Breast epithelium (tissue), 4 donors: Measurements from ENCODE around the gene MICAL2. TPM values are rescaled to one million over a fixed set of nuclear protein-coding genes. Genes with fewer than 3 reads are reported as not detected.

Experiments used
- DNase-seq, 2 donors: peaks; one replicate each; pipeline ENCODE4 v3.0.0-alpha.2; 2019; ENCODE audit warnings: low spot score in 2 of 2
- H3K27ac ChIP-seq, 2 donors: fragments of 200-600 bp; sonication (generic) in 1 of 2; one replicate each; pipeline ENCODE4 v1.5.1; 2016 to 2019; ENCODE audit warnings: mild to moderate bottlenecking in 1 of 2
- H3K27me3 ChIP-seq, 2 donors: fragments of 200-600 bp; sonication (generic) in 1 of 2; one replicate each; pipeline versions ENCODE4 v1.5.1 to v1.6.0; 2017 to 2019; ENCODE audit warnings: control low read depth in 1 of 2, mild to moderate bottlenecking in 1 of 2
- H3K36me3 ChIP-seq: fragments of 200-600 bp; one replicate; pipeline ENCODE4 v1.5.1; 2019
- H3K4me1 ChIP-seq, 2 donors: fragments of 200-600 bp; sonication (generic); one replicate each; pipeline ENCODE4 v1.5.1; 2016 to 2019; ENCODE audit warnings: control low read depth in 1 of 2
- H3K4me3 ChIP-seq, 3 donors: fragments of 200-600 bp; sonication (generic); 1 replicate in 2 of 3; 2 replicates in 1 of 3; pipeline ENCODE4 v1.5.1; 2016 to 2019; ENCODE audit warnings: mild to moderate bottlenecking in 3 of 3, moderate library complexity in 2 of 3
- H3K9me3 ChIP-seq, 2 donors: fragments of 200-600 bp; sonication (generic) in 1 of 2; one replicate each; pipeline ENCODE4 v1.5.1; 2016 to 2019; ENCODE audit warnings: control low read depth in 1 of 2
- POLR2A ChIP-seq: fragments of 450-650 bp; IDR thresholded peaks from one replicate; pipeline ENCODE4 v1.6.1; 2016; ENCODE audit warnings: antibody characterized with exemption, mild to moderate bottlenecking, moderate library complexity
- POLR2AphosphoS5 ChIP-seq, 3 donors: sonication (generic); formaldehyde crosslinking; IDR thresholded peaks; one replicate each; pipeline ENCODE4 v1.6.1; 2017; ENCODE audit warnings: antibody characterized with exemption in 3 of 3
- intact Hi-C: fragments of 100-400 bp; cut with DNase I; formaldehyde crosslinking; loops from one replicate; pipeline ENCODE4 v1.15.1; 2023; ENCODE audit warnings: low total_unique reads
- total RNA-seq, 3 donors: library from RNA; depleted of rRNA; stranded (reverse); fragments of >200 nt; gene quantifications; one replicate each; pipeline ENCODE4 v1.1.0, GENCODE V29; 2016
- TF ChIP-seq, protein P1 (sequence below), 3 donors: fragments of 450-650 bp; IDR thresholded peaks; one replicate each; pipeline ENCODE4 v1.5.1; 2016 to 2017; ENCODE audit warnings: antibody characterized with exemption in 3 of 3, mild to moderate bottlenecking in 3 of 3, moderate library complexity in 3 of 3

MICAL2 gene
- total RNA-seq, 3 donors from 2014 or later, result 30.9 to 52.4 (median 38.6) TPM

DNA sequence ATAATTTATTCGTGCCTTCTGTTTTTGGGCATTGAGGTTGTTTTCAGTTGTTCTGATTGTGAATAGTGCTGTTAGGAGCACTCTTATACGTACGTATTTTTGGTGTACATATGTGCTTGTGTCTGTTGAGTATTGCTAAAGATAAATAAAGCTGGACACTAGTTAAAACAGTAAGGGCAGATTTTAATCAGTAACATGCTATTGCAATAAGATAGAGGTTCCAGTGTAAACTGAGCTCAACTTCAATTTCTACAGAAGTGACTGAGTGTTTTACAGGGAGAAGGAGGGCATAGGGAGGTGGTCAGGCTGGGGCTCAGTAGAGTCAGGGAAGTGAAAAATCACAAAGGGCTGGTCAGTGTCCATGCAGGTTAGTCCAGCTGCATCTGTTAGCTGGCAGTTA lies 191.0 kb downstream of the MICAL2 start:
- DNase-seq, result no peak
- no peak overlapping the region for H3K27ac ChIP-seq
- no peak overlapping the region for H3K4me3 ChIP-seq
- no peaks in the 10 kb centered on the region for H3K36me3 ChIP-seq
- H3K4me1 ChIP-seq, result no peaks in the 10 kb centered on the region
- H3K27me3 ChIP-seq, result no peaks in the 10 kb centered on the region
- peaks cover 0 to 14% of the 10 kb centered on the region in 2 donors for H3K9me3 ChIP-seq
- TF ChIP-seq POLR2AphosphoS5 (IDR thresholded peaks at IDR 0.05), result no peak
- TF ChIP-seq POLR2A, result no peak
- TF ChIP-seq, protein P1, sequence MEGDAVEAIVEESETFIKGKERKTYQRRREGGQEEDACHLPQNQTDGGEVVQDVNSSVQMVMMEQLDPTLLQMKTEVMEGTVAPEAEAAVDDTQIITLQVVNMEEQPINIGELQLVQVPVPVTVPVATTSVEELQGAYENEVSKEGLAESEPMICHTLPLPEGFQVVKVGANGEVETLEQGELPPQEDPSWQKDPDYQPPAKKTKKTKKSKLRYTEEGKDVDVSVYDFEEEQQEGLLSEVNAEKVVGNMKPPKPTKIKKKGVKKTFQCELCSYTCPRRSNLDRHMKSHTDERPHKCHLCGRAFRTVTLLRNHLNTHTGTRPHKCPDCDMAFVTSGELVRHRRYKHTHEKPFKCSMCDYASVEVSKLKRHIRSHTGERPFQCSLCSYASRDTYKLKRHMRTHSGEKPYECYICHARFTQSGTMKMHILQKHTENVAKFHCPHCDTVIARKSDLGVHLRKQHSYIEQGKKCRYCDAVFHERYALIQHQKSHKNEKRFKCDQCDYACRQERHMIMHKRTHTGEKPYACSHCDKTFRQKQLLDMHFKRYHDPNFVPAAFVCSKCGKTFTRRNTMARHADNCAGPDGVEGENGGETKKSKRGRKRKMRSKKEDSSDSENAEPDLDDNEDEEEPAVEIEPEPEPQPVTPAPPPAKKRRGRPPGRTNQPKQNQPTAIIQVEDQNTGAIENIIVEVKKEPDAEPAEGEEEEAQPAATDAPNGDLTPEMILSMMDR (IDR thresholded peaks at IDR 0.05), result no peak
- intact Hi-C loops, result no loop called here

DNA sequence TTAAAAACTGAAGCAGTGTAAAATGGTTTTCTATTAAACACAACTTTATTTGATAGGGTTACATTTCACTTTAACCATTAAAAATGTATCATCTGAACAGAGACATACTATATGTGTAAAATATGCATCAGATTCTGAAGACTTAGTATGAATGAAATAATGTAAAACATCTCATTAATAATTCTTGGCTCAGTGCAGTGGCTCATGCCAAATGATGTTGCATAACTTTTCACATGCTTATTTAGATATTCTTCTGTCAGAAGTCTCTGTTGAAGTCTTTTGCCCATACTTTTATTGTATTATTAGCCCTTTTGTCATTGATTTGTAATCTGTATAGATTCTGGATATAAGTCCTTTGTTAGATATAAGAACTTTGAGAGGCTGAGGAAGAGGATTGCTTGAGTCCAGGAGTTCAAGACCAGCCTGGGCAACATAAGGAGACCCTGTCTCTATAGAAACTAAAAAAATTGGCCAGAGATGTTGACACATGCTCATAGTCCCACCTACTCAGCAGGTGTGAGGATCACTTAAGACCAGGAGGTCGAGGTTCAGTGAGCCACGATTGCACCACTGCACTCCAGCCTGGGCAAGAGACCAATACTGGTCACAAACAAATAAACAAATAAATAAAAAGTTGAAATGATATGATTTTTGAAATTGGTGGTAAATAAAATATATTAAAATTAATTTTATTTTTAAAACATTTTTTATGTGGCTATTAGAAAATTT lies 193.2 kb downstream of the MICAL2 start:
- no peaks in the 10 kb centered on the region for H3K4me1 ChIP-seq
- intact Hi-C loops, result no loop called here
- no peak for DNase-seq
- TF ChIP-seq POLR2A (no peak), POLR2AphosphoS5 (IDR thresholded peaks at IDR 0.05) (no peak)
- TF ChIP-seq, protein P1 (IDR thresholded peaks at IDR 0.05), result no peak
- peaks cover 0 to 7% of the 10 kb centered on the region in 2 donors for H3K9me3 ChIP-seq
- H3K36me3 ChIP-seq, result no peaks in the 10 kb centered on the region
- H3K27me3 ChIP-seq, result no peaks in the 10 kb centered on the region
- no peak overlapping the region for H3K4me3 ChIP-seq
- no peak overlapping the region for H3K27ac ChIP-seq

DNA sequence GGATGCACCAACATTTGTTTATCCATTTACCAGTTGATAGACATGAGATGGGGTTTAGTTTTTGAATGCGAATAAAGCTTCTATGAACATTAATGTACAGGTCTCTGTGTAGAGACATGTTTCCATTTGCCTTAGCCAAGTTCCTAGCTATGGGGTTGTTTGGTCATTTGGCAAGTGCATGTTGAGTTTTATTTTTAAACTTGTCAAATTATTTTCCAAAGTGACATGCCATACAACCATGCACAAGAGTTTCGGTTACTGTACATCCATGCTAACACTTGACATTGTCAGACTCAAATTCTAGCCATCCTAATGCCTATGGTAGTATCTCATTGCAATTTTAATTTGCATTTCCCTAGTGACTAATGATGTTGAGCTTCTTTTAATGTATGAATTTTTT lies 196.4 kb downstream of the MICAL2 start:
- no peak for DNase-seq
- H3K27ac ChIP-seq, result no peak overlapping the region
- no peaks in the 10 kb centered on the region for H3K4me1 ChIP-seq
- intact Hi-C loops, result no loop called here
- H3K9me3 ChIP-seq, result no peaks in the 10 kb centered on the region
- no peak for TF ChIP-seq POLR2AphosphoS5 (IDR thresholded peaks at IDR 0.05)
- no peak for TF ChIP-seq POLR2A
- TF ChIP-seq, protein P1 (IDR thresholded peaks at IDR 0.05), result no peak
- H3K4me3 ChIP-seq, result no peak overlapping the region
- no peaks in the 10 kb centered on the region for H3K27me3 ChIP-seq
- H3K36me3 ChIP-seq, result no peaks in the 10 kb centered on the region

DNA sequence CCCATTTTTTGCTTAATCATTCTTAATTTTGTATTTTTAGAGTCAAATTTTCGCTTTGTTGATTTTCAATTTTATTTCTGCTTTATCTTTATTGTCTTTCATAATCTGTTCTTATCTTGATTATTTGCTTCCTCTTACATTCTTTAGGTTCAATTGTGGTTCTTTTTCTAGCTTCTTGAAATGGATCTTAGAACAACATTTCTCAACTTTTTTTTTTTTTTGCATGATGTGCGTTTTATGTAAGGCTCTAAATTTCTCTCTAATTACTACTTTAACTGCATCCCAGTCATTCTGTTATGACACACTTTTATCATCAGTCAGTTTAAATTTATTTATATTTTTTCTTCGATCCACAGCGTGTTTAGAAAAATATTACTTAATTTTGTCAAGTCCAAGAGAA lies 201.7 kb downstream of the MICAL2 start:
- peaks cover 7 to 11% of the 10 kb centered on the region in 2 donors for H3K9me3 ChIP-seq
- TF ChIP-seq POLR2A, result no peak
- no peak for TF ChIP-seq POLR2AphosphoS5 (IDR thresholded peaks at IDR 0.05)
- TF ChIP-seq, protein P1 (IDR thresholded peaks at IDR 0.05), result no peak
- intact Hi-C loops, result no loop called here
- no peak overlapping the region for H3K27ac ChIP-seq
- H3K4me1 ChIP-seq, result no peaks in the 10 kb centered on the region
- no peaks in the 10 kb centered on the region for H3K36me3 ChIP-seq
- DNase-seq, result no peak
- no peak overlapping the region for H3K4me3 ChIP-seq
- no peaks in the 10 kb centered on the region for H3K27me3 ChIP-seq

Other genes starting within 250 kb of the MICAL2 start
- 10 to 100 TPM; 18.2 to 88.5 (median 87.1) TPM for gene DKK3, start 102.0 kb upstream of the MICAL2 start, total RNA-seq